ENCODE data around the gene P2RY6.

- TF ChIP-seq EZH2 (IDR thresholded peaks at IDR 0.05; ENCODE audit: insufficient read depth, poor library complexity, severe bottlenecking), result no peak
- TF ChIP-seq EZH2phosphoT487 (IDR thresholded peaks at IDR 0.05; ENCODE audit: insufficient read depth, low read depth), result no peak
These were observed 46.3 kb upstream of the P2RY6 start for GRCh38 chr11:73225851-73226250.

Measured in GM23248 (cell line).